Testis (tissue), 2 donors: ENCODE measurements around the gene DAZAP2.

ENCODE experiments used
- CTCF ChIP-seq, 3 experiments: fragments of 450-650 bp in 2 of 3; fragments of 200-600 bp in 1 of 3; sonication (generic) in 1 of 3; IDR thresholded peaks; one replicate each; pipeline ENCODE4 v1.5.1; 2016 to 2019; ENCODE audit warnings: antibody characterized with exemption in 3 of 3, mild to moderate bottlenecking in 2 of 3, moderate library complexity in 1 of 3
- POLR2A ChIP-seq: fragments of 450-650 bp; IDR thresholded peaks from one replicate; pipeline ENCODE4 v1.6.1; 2017; ENCODE audit warnings: antibody characterized with exemption, mild to moderate bottlenecking, moderate library complexity

GRCh38 chr12:51247523-51248206, 9.0 kb downstream of the DAZAP2 start:
- no peak for TF ChIP-seq POLR2A
- no peak for TF ChIP-seq CTCF (IDR thresholded peaks at IDR 0.05)
